Stomach (tissue), 9 donors: ENCODE data around the gene PGC. TPM values are rescaled to one million over a fixed set of nuclear protein-coding genes. Genes with fewer than 3 reads are reported as not detected.

Experiments used
- DNase-seq, 2 donors: peaks; one replicate each; pipeline versions ENCODE4 v3.0.0 to v3.0.0-alpha.2; 2013 to 2019
- H3K27ac ChIP-seq, 5 donors: fragments of 200-600 bp in 4 of 5; sonication (generic) in 4 of 5; one replicate each; pipeline ENCODE4 v1.5.1; 2013 to 2019; ENCODE audit warnings: mild to moderate bottlenecking in 1 of 5, moderate library complexity in 1 of 5
- H3K27me3 ChIP-seq, 3 donors: fragments of 200-600 bp; sonication (generic); one replicate each; pipeline ENCODE4 v1.5.1; 2017 to 2019; ENCODE audit warnings: mixed run types in 1 of 3
- H3K36me3 ChIP-seq, 4 donors: fragments of 200-600 bp; sonication (generic); 1 replicate in 3 of 4; 2 replicates in 1 of 4; pipeline ENCODE4 v1.5.1; 2016 to 2019
- H3K4me1 ChIP-seq, 4 donors: fragments of 200-600 bp; sonication (generic); one replicate each; pipeline ENCODE4 v1.5.1; 2016 to 2019
- H3K4me3 ChIP-seq, 4 donors: fragments of 200-600 bp; sonication (generic) in 3 of 4; one replicate each; pipeline ENCODE4 v1.5.1; 2016 to 2019; ENCODE audit warnings: mild to moderate bottlenecking in 1 of 4
- H3K9me3 ChIP-seq, 4 donors: fragments of 200-600 bp; sonication (generic); one replicate each; pipeline ENCODE4 v1.5.1; 2016 to 2019
- CTCF ChIP-seq, 7 experiments: fragments of 450-650 bp in 4 of 7; fragments of 200-600 bp in 3 of 7; sonication (generic) in 3 of 7; IDR thresholded peaks; one replicate each; pipeline ENCODE4 v1.5.1; 2016 to 2019; ENCODE audit warnings: antibody characterized with exemption in 7 of 7, control low read depth in 2 of 7, mild to moderate bottlenecking in 1 of 7
- EP300 ChIP-seq: sonication (generic); formaldehyde crosslinking; IDR thresholded peaks from one replicate; pipeline ENCODE4 v1.6.1; 2017; ENCODE audit warnings: antibody characterized with exemption
- POLR2A ChIP-seq, 4 donors: fragments of 450-650 bp; IDR thresholded peaks; one replicate each; pipeline ENCODE4 v1.6.1; 2016; ENCODE audit warnings: antibody characterized with exemption in 4 of 4, control low read depth in 2 of 4, mild to moderate bottlenecking in 1 of 4, moderate library complexity in 1 of 4
- POLR2AphosphoS5 ChIP-seq, 3 donors: sonication (generic); formaldehyde crosslinking; IDR thresholded peaks; one replicate each; pipeline ENCODE4 v1.6.1; 2016; ENCODE audit warnings: antibody characterized with exemption in 3 of 3
- WGBS, 5 donors: extraction: QIAGEN DNeasy Blood & Tissue Kit in 3 of 5; methylation state at CpG; one replicate each; pipeline versions ENCODE4 v1.1.5 to v1.1.7; 2013 to 2018; 5-methylcytosine and 5-hydroxymethylcytosine counted together
- intact Hi-C: fragments of 100-400 bp; cut with DNase I; formaldehyde crosslinking; loops from one replicate; pipeline ENCODE4 v1.15.1; 2023; ENCODE audit warnings: low total_unique reads
- polyA plus RNA-seq, 3 donors: library from polyadenylated mRNA; stranded (reverse); fragments of 200-250 nt; gene quantifications; one replicate each; pipeline ENCODE4 v1.2.3, GENCODE V29; 2013
- total RNA-seq, 5 donors: library from RNA; depleted of rRNA; stranded (reverse); fragments of >200 nt; gene quantifications; one replicate each; pipeline versions ENCODE4 v1.1.0 to v1.2.3, GENCODE V29; 2014 to 2016
- donor health status: healthy with polysubstance abuse.
- donor health status: Bipolar disorder and iron deficiency.
- donor health status: healthy.

The PGC gene
- total and polyA plus RNA-seq, 8 donors: 101 to 48,206 (median 8,210) TPM

GRCh38 chr6:41727705-41728072 lies 19.5 kb downstream of the PGC start:
- no peaks in the 10 kb centered on the region for H3K27me3 ChIP-seq
- peaks cover 0 to 4% (median 0%) of the 10 kb centered on the region in 4 donors for H3K36me3 ChIP-seq
- DNase-seq: no peak
- no peak for TF ChIP-seq POLR2AphosphoS5 (IDR thresholded peaks at IDR 0.05)
- TF ChIP-seq POLR2A (IDR thresholded peaks at IDR 0.05): no peak
- TF ChIP-seq CTCF (IDR thresholded peaks at IDR 0.05): no peak
- TF ChIP-seq EP300: no peak
- H3K27ac ChIP-seq: peak overlapping the region in 4 of 5 donors; percentile 26 to 57 (median 36)
- no peaks in the 10 kb centered on the region for H3K9me3 ChIP-seq
- intact Hi-C loops: no loop called here
- H3K4me3 ChIP-seq: no peak overlapping the region
- H3K4me1 ChIP-seq: peaks cover 39 to 98% (median 76%) of the 10 kb centered on the region in 4 donors
- 58 to 91% (median 89%) methylated on average over 3 of the region's 3 CpGs for WGBS, 5 donors

GRCh38 chr6:41726876-41727275 lies 20.3 kb downstream of the PGC start:
- no peak overlapping the region for H3K4me3 ChIP-seq
- no peaks in the 10 kb centered on the region for H3K27me3 ChIP-seq
- intact Hi-C loops: no loop called here
- H3K4me1 ChIP-seq: peaks cover 40 to 98% (median 73%) of the 10 kb centered on the region in 4 donors
- H3K36me3 ChIP-seq: peaks cover 0 to 4% (median 0%) of the 10 kb centered on the region in 4 donors
- 73 to 85% (median 74%) methylated on average over 7 of the region's 7 CpGs for WGBS, 5 donors
- DNase-seq: no peak
- H3K9me3 ChIP-seq: no peaks in the 10 kb centered on the region
- no peak overlapping the region for H3K27ac ChIP-seq
- no peak for TF ChIP-seq EP300
- TF ChIP-seq POLR2AphosphoS5 (IDR thresholded peaks at IDR 0.05): no peak
- no peak for TF ChIP-seq CTCF (IDR thresholded peaks at IDR 0.05)
- no peak for TF ChIP-seq POLR2A (IDR thresholded peaks at IDR 0.05)

- Histone ChIP-seq H3K27me3 (no peaks in the 10 kb centered on the region), H3K4me3 (no peak overlapping the region), H3K36me3 (peaks cover 0 to 4% (median 0%) of the 10 kb centered on the region in 4 donors), H3K4me1 (peaks cover 26 to 96% (median 58%) of the 10 kb centered on the region in 4 donors), H3K27ac (peak overlapping the region in 4 of 5 donors; percentile 37 to 80 (median 68)), H3K9me3 (no peaks in the 10 kb centered on the region)
- DNase-seq: no peak
- WGBS, 5 donors: 60 to 76% (median 64%) methylated on average over 13 of the region's 13 CpGs
- intact Hi-C loops: no loop called here
- no peak for TF ChIP-seq POLR2A (IDR thresholded peaks at IDR 0.05)
- TF ChIP-seq EP300: no peak
- no peak for TF ChIP-seq CTCF (IDR thresholded peaks at IDR 0.05)
- no peak for TF ChIP-seq POLR2AphosphoS5 (IDR thresholded peaks at IDR 0.05)
Observed at GRCh38 chr6:41724586-41725501, 22.4 kb downstream of the PGC start.

GRCh38 chr6:41724228-41724580 lies 23.0 kb downstream of the PGC start:
- intact Hi-C loops: no loop called here
- H3K27me3 ChIP-seq: no peaks in the 10 kb centered on the region
- no peak for DNase-seq
- H3K9me3 ChIP-seq: no peaks in the 10 kb centered on the region
- peak overlapping the region in 4 of 5 donors; percentile 37 to 80 (median 68) for H3K27ac ChIP-seq
- peak overlapping the region in 1 of 4 donors; percentile 32 for H3K4me3 ChIP-seq
- H3K4me1 ChIP-seq: peaks cover 24 to 96% (median 53%) of the 10 kb centered on the region in 4 donors
- 57 to 76% (median 68%) methylated on average over 7 of the region's 7 CpGs for WGBS, 5 donors
- TF ChIP-seq POLR2A (IDR thresholded peaks at IDR 0.05) (no peak), EP300 (no peak), CTCF (IDR thresholded peaks at IDR 0.05) (no peak), POLR2AphosphoS5 (IDR thresholded peaks at IDR 0.05) (no peak)
- peaks cover 0 to 4% (median 0%) of the 10 kb centered on the region in 4 donors for H3K36me3 ChIP-seq
